H9 (cell line): ENCODE data around the gene DAB2IP. TPM values are rescaled to one million over a fixed set of nuclear protein-coding genes. Genes with fewer than 3 reads are reported as not detected.

Source experiments
- DNase-seq: peaks from one replicate; pipeline ENCODE4 v3.0.0-alpha.2; 2017
- H2AFZ ChIP-seq: one replicate; pipeline ENCODE4 v1.6.1; 2013; ENCODE audit warnings: mild to moderate bottlenecking, low read length, control low read depth, moderate library complexity
- H2AK5ac ChIP-seq: 2 replicates; pipeline ENCODE4 v1.6.1; 2013; ENCODE audit warnings: low read length, control low read depth, mixed read lengths; ENCODE audit not compliant: insufficient read length
- H2BK120ac ChIP-seq: one replicate; pipeline ENCODE4 v1.6.1; 2013; ENCODE audit warnings: low read depth, mild to moderate bottlenecking, low read length, control low read depth, inconsistent platforms; ENCODE audit not compliant: poor library complexity, severe bottlenecking
- H2BK12ac ChIP-seq: 2 replicates; pipeline ENCODE4 v1.6.1; 2013; ENCODE audit warnings: low read length, control low read depth, mixed read lengths, low read depth; ENCODE audit not compliant: insufficient read length
- H2BK15ac ChIP-seq: 2 replicates; pipeline ENCODE4 v1.6.1; 2013; ENCODE audit warnings: low read depth, low read length, control low read depth
- H2BK20ac ChIP-seq: one replicate; pipeline ENCODE4 v1.6.1; 2013; ENCODE audit warnings: low read depth, mild to moderate bottlenecking, low read length, control low read depth, inconsistent platforms; ENCODE audit not compliant: poor library complexity, severe bottlenecking
- H2BK5ac ChIP-seq: 2 replicates; pipeline ENCODE4 v1.6.1; 2013; ENCODE audit warnings: low read length, control low read depth, mixed read lengths; ENCODE audit not compliant: insufficient read length
- H3K14ac ChIP-seq: 2 replicates; pipeline ENCODE4 v1.6.1; 2013; ENCODE audit warnings: low read length, control low read depth; ENCODE audit not compliant: insufficient read depth
- H3K18ac ChIP-seq: 2 replicates; pipeline ENCODE4 v1.6.1; 2013; ENCODE audit warnings: low read depth, mild to moderate bottlenecking, mixed read lengths, low read length, control low read depth; ENCODE audit not compliant: insufficient read length
- H3K23ac ChIP-seq: 2 replicates; pipeline ENCODE4 v1.6.1; 2013; ENCODE audit warnings: low read length, control low read depth, mixed read lengths, low read depth; ENCODE audit not compliant: insufficient read length
- H3K23me2 ChIP-seq: 2 replicates; pipeline ENCODE4 v1.6.1; 2013; ENCODE audit warnings: low read depth, mild to moderate bottlenecking, mixed read lengths, low read length, control low read depth; ENCODE audit not compliant: insufficient read length, poor library complexity, severe bottlenecking
- H3K27ac ChIP-seq: 2 replicates; pipeline ENCODE4 v1.5.1; 2013; ENCODE audit warnings: low read length, control low read depth, mixed read lengths, low read depth; ENCODE audit not compliant: insufficient read length
- H3K27me3 ChIP-seq: 2 replicates; pipeline ENCODE4 v1.6.1; 2013; ENCODE audit warnings: low read length, control low read depth, inconsistent platforms; ENCODE audit not compliant: insufficient read depth
- H3K4ac ChIP-seq: 2 replicates; pipeline ENCODE4 v1.6.1; 2013; ENCODE audit warnings: low read depth, mild to moderate bottlenecking, control low read depth, inconsistent platforms, low read length, moderate library complexity
- H3K4me1 ChIP-seq: 2 replicates; pipeline ENCODE4 v1.6.1; 2013; ENCODE audit warnings: low read length, control low read depth, inconsistent platforms; ENCODE audit not compliant: insufficient read depth
- H3K4me2 ChIP-seq: 2 replicates; pipeline ENCODE4 v1.6.1; 2013; ENCODE audit warnings: low read length, control low read depth, mixed read lengths; ENCODE audit not compliant: insufficient read length, insufficient read depth
- H3K56ac ChIP-seq: 2 replicates; pipeline ENCODE4 v1.6.1; 2013; ENCODE audit warnings: low read depth, mild to moderate bottlenecking, mixed read lengths, low read length, control low read depth; ENCODE audit not compliant: insufficient read length
- H3K79me1 ChIP-seq: 2 replicates; pipeline ENCODE4 v1.6.1; 2013; ENCODE audit warnings: low read depth, mild to moderate bottlenecking, moderate library complexity, low read length, control low read depth, inconsistent platforms; ENCODE audit not compliant: insufficient read depth, poor library complexity, severe bottlenecking
- H3K79me2 ChIP-seq: 2 replicates; pipeline ENCODE4 v1.6.1; 2013; ENCODE audit warnings: low read length, control low read depth, inconsistent platforms; ENCODE audit not compliant: insufficient read depth
- H3K9ac ChIP-seq: 2 replicates; pipeline ENCODE4 v1.6.1; 2013; ENCODE audit warnings: low read length, control low read depth, mixed read lengths; ENCODE audit not compliant: insufficient read length; ENCODE audit errors: extremely low read depth
- H3K9me3 ChIP-seq: one replicate; pipeline ENCODE4 v1.6.1; 2013; ENCODE audit warnings: low read depth, low read length, inconsistent platforms; ENCODE audit not compliant: control insufficient read depth
- H3T11ph ChIP-seq: one replicate; pipeline ENCODE4 v1.6.1; 2013; ENCODE audit warnings: mild to moderate bottlenecking, low read length, control low read depth, inconsistent platforms
- H4K20me1 ChIP-seq: one replicate; pipeline ENCODE4 v1.6.1; 2013; ENCODE audit not compliant: control insufficient read depth, insufficient read length, insufficient read depth
- H4K5ac ChIP-seq: 2 replicates; pipeline ENCODE4 v1.6.1; 2013; ENCODE audit warnings: low read depth, mild to moderate bottlenecking, mixed read lengths, low read length, control low read depth; ENCODE audit not compliant: insufficient read length
- H4K8ac ChIP-seq: replicated peaks from 2 replicates; pipeline ENCODE4 v1.6.1; 2013; ENCODE audit warnings: low read length, control low read depth, mixed read lengths, low read depth; ENCODE audit not compliant: insufficient read length
- H4K91ac ChIP-seq: 2 replicates; pipeline ENCODE4 v1.6.1; 2013; ENCODE audit warnings: low read depth, mild to moderate bottlenecking, moderate library complexity, mixed read lengths, low read length, control low read depth; ENCODE audit not compliant: insufficient read length
- H3K27ac Mint-ChIP-seq, 3 experiments: 2 replicates in 2 of 3; 3 replicates in 1 of 3; pipeline ENCODE4 v1.8.0; 2020 to 2021; ENCODE audit warnings: mixed read lengths in 3 of 3, mild to moderate bottlenecking in 1 of 3, moderate library complexity in 1 of 3
- H3K27me3 Mint-ChIP-seq: 2 replicates; pipeline ENCODE4 v1.8.0; 2021; ENCODE audit warnings: low read depth, mild to moderate bottlenecking, moderate library complexity, mixed read lengths
- H3K36me3 Mint-ChIP-seq, 3 experiments: 2 replicates in 2 of 3; 3 replicates in 1 of 3; pipeline ENCODE4 v1.8.0; 2020 to 2021; ENCODE audit warnings: low read depth in 3 of 3, mixed read lengths in 3 of 3; ENCODE audit not compliant: insufficient read depth in 1 of 3
- H3K4me1 Mint-ChIP-seq, 2 experiments: 2 replicates each; pipeline ENCODE4 v1.8.0; 2020; ENCODE audit warnings: mixed read lengths in 2 of 2
- H3K4me3 Mint-ChIP-seq, 2 experiments: 2 replicates in 1 of 2; 3 replicates in 1 of 2; pipeline ENCODE4 v1.8.0; 2020 to 2021; ENCODE audit warnings: mild to moderate bottlenecking in 2 of 2, mixed read lengths in 2 of 2, moderate library complexity in 1 of 2
- H3K9me3 Mint-ChIP-seq, 2 experiments: 2 replicates in 1 of 2; 3 replicates in 1 of 2; pipeline ENCODE4 v1.8.0; 2020; ENCODE audit warnings: mild to moderate bottlenecking in 2 of 2, mixed read lengths in 2 of 2, moderate library complexity in 1 of 2
- WGBS: extraction: QIAGEN DNeasy Blood & Tissue Kit; methylation state at CpG from one replicate; pipeline ENCODE4 v1.1.7; 2013; ENCODE audit warnings: missing lambda C conversion rate, low lambda C conversion rate, mixed read lengths; ENCODE audit not compliant: insufficient read length; ENCODE audit errors: extremely low coverage; 5-methylcytosine and 5-hydroxymethylcytosine counted together
- total RNA-seq: library from RNA; stranded (reverse); gene quantifications from 2 replicates; pipeline ENCODE4 v1.2.1, GENCODE V29; 2021
- TF ChIP-seq, protein P1 (sequence below): fragments of 200-600 bp; sonication (generic); conservative IDR thresholded peaks from 3 replicates; pipeline ENCODE4 v1.8.0; 2021; ENCODE audit warnings: antibody characterized with exemption, mild to moderate bottlenecking

DAB2IP gene
- total RNA-seq, 1 experiment from 2014 or later: 22.6 TPM

- no peak overlapping the region for H4K5ac ChIP-seq
- H3K4me3 Mint-ChIP-seq: no peak overlapping the region
- H3K23ac ChIP-seq: no peak overlapping the region
- no peak overlapping the region for H3K56ac ChIP-seq
- H3K4ac ChIP-seq: no peak overlapping the region
- H2BK12ac ChIP-seq: no peak overlapping the region
- WGBS: no CpG with 5 or more reads among the region's 3 CpGs
- peaks cover 4% of the 10 kb centered on the region for H3K23me2 ChIP-seq
- DNase-seq: no peak
- no peak overlapping the region for H3T11ph ChIP-seq
- peaks cover 5% of the 10 kb centered on the region; the same call in 1 of the 2 replicates for H3K27me3 Mint-ChIP-seq
- no peak overlapping the region for H2BK20ac ChIP-seq
- no peak overlapping the region for H3K18ac ChIP-seq
- no peak overlapping the region for H2BK5ac ChIP-seq
- TF ChIP-seq, protein P1, sequence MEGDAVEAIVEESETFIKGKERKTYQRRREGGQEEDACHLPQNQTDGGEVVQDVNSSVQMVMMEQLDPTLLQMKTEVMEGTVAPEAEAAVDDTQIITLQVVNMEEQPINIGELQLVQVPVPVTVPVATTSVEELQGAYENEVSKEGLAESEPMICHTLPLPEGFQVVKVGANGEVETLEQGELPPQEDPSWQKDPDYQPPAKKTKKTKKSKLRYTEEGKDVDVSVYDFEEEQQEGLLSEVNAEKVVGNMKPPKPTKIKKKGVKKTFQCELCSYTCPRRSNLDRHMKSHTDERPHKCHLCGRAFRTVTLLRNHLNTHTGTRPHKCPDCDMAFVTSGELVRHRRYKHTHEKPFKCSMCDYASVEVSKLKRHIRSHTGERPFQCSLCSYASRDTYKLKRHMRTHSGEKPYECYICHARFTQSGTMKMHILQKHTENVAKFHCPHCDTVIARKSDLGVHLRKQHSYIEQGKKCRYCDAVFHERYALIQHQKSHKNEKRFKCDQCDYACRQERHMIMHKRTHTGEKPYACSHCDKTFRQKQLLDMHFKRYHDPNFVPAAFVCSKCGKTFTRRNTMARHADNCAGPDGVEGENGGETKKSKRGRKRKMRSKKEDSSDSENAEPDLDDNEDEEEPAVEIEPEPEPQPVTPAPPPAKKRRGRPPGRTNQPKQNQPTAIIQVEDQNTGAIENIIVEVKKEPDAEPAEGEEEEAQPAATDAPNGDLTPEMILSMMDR: no peak
- H2AK5ac ChIP-seq: no peak overlapping the region
- peaks cover 2% of the 10 kb centered on the region; the same call in 1 of the 2 replicates for H3K79me2 ChIP-seq
- no peaks in the 10 kb centered on the region for H3K9me3 ChIP-seq
- no peak overlapping the region for H2BK15ac ChIP-seq
- no peak overlapping the region for H4K91ac ChIP-seq
- no peak overlapping the region for H3K4me2 ChIP-seq
- H3K27ac Mint-ChIP-seq: no peak overlapping the region
- H3K4me1 Mint-ChIP-seq: peaks cover 21 to 52% of the 10 kb centered on the region in 2 experiments
- H2BK120ac ChIP-seq: no peak overlapping the region
- H3K9me3 Mint-ChIP-seq: no peaks in the 10 kb centered on the region
- H2AFZ ChIP-seq: no peak overlapping the region
- H3K9ac ChIP-seq: no peak overlapping the region
- no peaks in the 10 kb centered on the region for H3K27me3 ChIP-seq
- no peak overlapping the region for H3K14ac ChIP-seq
- H3K79me1 ChIP-seq: peaks cover 6% of the 10 kb centered on the region
- no peaks in the 10 kb centered on the region for H3K4me1 ChIP-seq
- no peak overlapping the region for H3K27ac ChIP-seq
- no peaks in the 10 kb centered on the region for H3K36me3 Mint-ChIP-seq
- no peaks in the 10 kb centered on the region for H4K20me1 ChIP-seq
- no peak overlapping the region for H4K8ac ChIP-seq
Measured at GRCh38 chr9:121704281-121704680, 52.8 kb downstream of the DAB2IP start.
